GM12878 (cell line): ENCODE data around the gene OOEP. TPM values are rescaled to one million over a fixed set of nuclear protein-coding genes. Genes with fewer than 3 reads are reported as not detected.

Source experiments
- ATAC-seq: fragments of 200-7000 bp; cut with Tn5 transposase; 3 replicates; pipeline ENCODE4 v1.9.1; 2020; ENCODE audit warnings: mild to moderate bottlenecking, moderate library complexity
- BruUV-seq: library from RNA; stranded (reverse); fragments of 400-500 nt; replicated peaks from 2 replicates; lab custom pipeline; 2021; lab: Mats Ljungman, UMichigan
- CTCF ChIA-PET: fragments of 300-600 bp; sonication (Branson Sonifier 250); formaldehyde crosslinking; extraction: SDS; loops from one replicate; lab custom pipeline; 2021; ENCODE audit warnings: inconsistent platforms; lab: Yijun Ruan, JAX
- POLR2A ChIA-PET: fragments of 350-600 bp; formaldehyde crosslinking; extraction: SDS; loops from one replicate; lab custom pipeline; 2021; ENCODE audit warnings: inconsistent platforms; lab: Charles Lee
- RAD21 ChIA-PET: fragments of 300-600 bp; sonication (Branson Sonifier 250); formaldehyde crosslinking; loops from one replicate; lab custom pipeline; 2023; ENCODE audit warnings: antibody characterized with exemption; ENCODE audit not compliant: unreplicated experiment; lab: Charles Lee
- SMC1A ChIA-PET: fragments of 300-600 bp; sonication (Branson Sonifier 250); formaldehyde crosslinking; loops from one replicate; lab custom pipeline; 2023; ENCODE audit not compliant: unreplicated experiment, uncharacterized antibody; lab: Charles Lee
- DNase-seq: peaks from one replicate; pipeline ENCODE4 v3.0.0-alpha.2; 2011; ENCODE audit warnings: low read depth, low spot score
- FAIRE-seq: peaks from 3 replicates; lab custom pipeline; 2011; peaks lifted over from hg19 to GRCh38; lab: Jason Lieb, UNC
- H2AFZ ChIP-seq: 2 replicates; pipeline ENCODE4 v1.6.0; 2011; ENCODE audit warnings: low read depth, low read length, control low read depth; ENCODE audit not compliant: control insufficient read depth
- H3K27ac ChIP-seq: 2 replicates; pipeline ENCODE4 v1.5.1; 2011; ENCODE audit warnings: control low read depth; ENCODE audit not compliant: control insufficient read depth, insufficient read depth
- H3K27me3 ChIP-seq, 2 experiments: replicated peaks in 1 of 2; 2 replicates each; pipeline versions ENCODE4 v1.6.0 to v1.6.1; 2011; ENCODE audit warnings: low read length in 1 of 2; ENCODE audit not compliant: control insufficient read depth in 2 of 2, insufficient read depth in 2 of 2
- H3K36me3 ChIP-seq, 2 experiments: 2 replicates each; pipeline ENCODE4 v1.5.1; 2011; ENCODE audit warnings: low read length in 1 of 2; ENCODE audit not compliant: control insufficient read depth in 2 of 2, insufficient read depth in 2 of 2
- H3K4me1 ChIP-seq: 2 replicates; pipeline ENCODE4 v1.6.1; 2011; ENCODE audit warnings: mild to moderate bottlenecking, low read length, moderate library complexity, mixed read lengths; ENCODE audit not compliant: control insufficient read depth, insufficient read depth
- H3K4me2 ChIP-seq: 2 replicates; pipeline ENCODE4 v1.6.0; 2011; ENCODE audit warnings: control low read depth; ENCODE audit not compliant: control insufficient read depth, insufficient read depth
- H3K4me3 ChIP-seq: fragments of 200-600 bp; sonication (generic); 2 replicates; pipeline ENCODE4 v1.5.1; 2016
- H3K79me2 ChIP-seq: 2 replicates; pipeline ENCODE4 v1.6.0; 2011; ENCODE audit warnings: low read length; ENCODE audit not compliant: control insufficient read depth, insufficient read depth
- H3K9ac ChIP-seq: 2 replicates; pipeline ENCODE4 v1.8.0; 2011; ENCODE audit warnings: low read length, control low read depth, mixed read lengths; ENCODE audit not compliant: control insufficient read depth, insufficient read depth
- H3K9me3 ChIP-seq: replicated peaks from 3 replicates; pipeline ENCODE4 v1.5.1; 2011; ENCODE audit warnings: mild to moderate bottlenecking, low read length; ENCODE audit not compliant: control insufficient read depth, insufficient read depth
- H4K20me1 ChIP-seq: 2 replicates; pipeline ENCODE4 v1.6.0; 2011; ENCODE audit not compliant: control insufficient read depth, insufficient read depth
- ATF7 ChIP-seq: fragments of 450-650 bp; IDR thresholded peaks from 2 replicates; pipeline ENCODE4 v1.6.1; 2016; ENCODE audit warnings: low read depth, mild to moderate bottlenecking
- BHLHE40 ChIP-seq, 2 experiments: fragments of 450-650 bp in 1 of 2; IDR thresholded peaks; 2 replicates each; pipeline ENCODE4 v1.6.1; 2011 to 2017; ENCODE audit warnings: low read depth in 2 of 2, borderline replicate concordance in 1 of 2, improper control_type of control experiment in 1 of 2, low read length in 1 of 2, mild to moderate bottlenecking in 1 of 2
- BRCA1 ChIP-seq: IDR thresholded peaks from 2 replicates; pipeline ENCODE4 v1.6.1; 2011; ENCODE audit warnings: low read depth, low read length, improper control_type of control experiment
- CHD1 ChIP-seq: IDR thresholded peaks from 2 replicates; pipeline ENCODE4 v1.6.1; 2012; ENCODE audit warnings: low read depth, low read length, improper control_type of control experiment
- CREM ChIP-seq: IDR thresholded peaks from 2 replicates; pipeline ENCODE4 v1.6.1; 2014; ENCODE audit warnings: antibody characterized with exemption, low read depth
- EP300 ChIP-seq, 2 experiments: fragments of 150-350 bp in 1 of 2; IDR thresholded peaks; 2 replicates each; pipeline ENCODE4 v1.6.1; 2011 to 2012; ENCODE audit warnings: low read depth in 2 of 2, low read length in 2 of 2, borderline replicate concordance in 1 of 2, improper control_type of control experiment in 1 of 2, inconsistent platforms in 1 of 2; ENCODE audit not compliant: control insufficient read depth in 1 of 2
- EZH2 ChIP-seq: IDR thresholded peaks from 2 replicates; pipeline ENCODE4 v1.6.1; 2012; ENCODE audit warnings: low read depth, mild to moderate bottlenecking, control low read depth, inconsistent platforms, low read length, borderline replicate concordance; ENCODE audit not compliant: control insufficient read depth
- HDAC6 ChIP-seq: fragments of 200-600 bp; sonication (generic); IDR thresholded peaks from one replicate; pipeline ENCODE4 v1.8.0; 2017; ENCODE audit warnings: antibody characterized with exemption; ENCODE audit not compliant: unreplicated experiment
- MAX ChIP-seq: IDR thresholded peaks from 2 replicates; pipeline ENCODE4 v1.6.1; 2012; ENCODE audit warnings: low read depth, low read length, improper control_type of control experiment
- RCOR1 ChIP-seq: conservative IDR thresholded peaks from 2 replicates; pipeline ENCODE4 v1.6.1; 2012; ENCODE audit warnings: low read depth, low read length, improper control_type of control experiment
- ZNF274 ChIP-seq: IDR thresholded peaks from one replicate; pipeline ENCODE4 v1.8.0; 2011; ENCODE audit not compliant: insufficient read length, insufficient read depth
- ZNF687 ChIP-seq: fragments of 450-650 bp; IDR thresholded peaks from 2 replicates; pipeline ENCODE4 v1.6.1; 2017; ENCODE audit warnings: mild to moderate bottlenecking, moderate library complexity
- WGBS: methylation state at CpG from one replicate; pipeline ENCODE4 v1.1.6; 2016; ENCODE audit warnings: low lambda C conversion rate; ENCODE audit not compliant: insufficient replicate concordance, insufficient coverage; ENCODE audit errors: missing lambda C conversion rate; 5-methylcytosine and 5-hydroxymethylcytosine counted together
- in situ Hi-C: fragments of 300-500 bp; cut with MboI; formaldehyde crosslinking; loops from 9 replicates; pipeline ENCODE4 v1.14.3; 2018; ENCODE audit warnings: mixed read lengths
- intact Hi-C: fragments of 100-400 bp; cut with micrococcal nuclease; formaldehyde crosslinking; loops from one replicate; pipeline ENCODE4 v1.14.2; 2022; ENCODE audit not compliant: unreplicated experiment
- polyA plus RNA-seq, 11 experiments: library from polyadenylated mRNA; depleted of rRNA in 4 of 11; unstranded in 6 of 11; stranded (reverse) in 5 of 11; fragments of >200 nt; fragmentation: Nextera tagmentation in 4 of 11; fragmentation: Illumina TruSeq in 1 of 11; extraction: Ambion mirVana in 4 of 11; extraction: Trizol in 1 of 11; gene quantifications; 1 replicate in 1 of 11; 2 replicates in 10 of 11; pipeline versions ENCODE4 v1.2.1 to v1.2.3, GENCODE V29; 2011 to 2016; ENCODE audit warnings: inconsistent platforms in 2 of 11, missing spikeins in 2 of 11, low read depth in 1 of 11
- total RNA-seq, 4 experiments: library from RNA; depleted of rRNA in 3 of 4; stranded (reverse); fragments of >200 nt in 3 of 4; fragmentation: Illumina TruSeq in 1 of 4; extraction: Trizol in 1 of 4; gene quantifications; 2 replicates each; pipeline versions ENCODE4 v1.2.1 to v1.2.3, GENCODE V29; 2013 to 2021
- TF ChIP-seq, protein P1 (sequence below): fragments of 450-650 bp; conservative IDR thresholded peaks from 2 replicates; pipeline ENCODE4 v1.6.1; 2017; ENCODE audit warnings: mild to moderate bottlenecking, moderate library complexity

Gene OOEP
- total and polyA plus RNA-seq, 10 of the 15 experiments (the other 5 are each of a cell fraction or from before 2014, with no cell fraction given): 0.08 TPM; not detected in 9

DNA sequence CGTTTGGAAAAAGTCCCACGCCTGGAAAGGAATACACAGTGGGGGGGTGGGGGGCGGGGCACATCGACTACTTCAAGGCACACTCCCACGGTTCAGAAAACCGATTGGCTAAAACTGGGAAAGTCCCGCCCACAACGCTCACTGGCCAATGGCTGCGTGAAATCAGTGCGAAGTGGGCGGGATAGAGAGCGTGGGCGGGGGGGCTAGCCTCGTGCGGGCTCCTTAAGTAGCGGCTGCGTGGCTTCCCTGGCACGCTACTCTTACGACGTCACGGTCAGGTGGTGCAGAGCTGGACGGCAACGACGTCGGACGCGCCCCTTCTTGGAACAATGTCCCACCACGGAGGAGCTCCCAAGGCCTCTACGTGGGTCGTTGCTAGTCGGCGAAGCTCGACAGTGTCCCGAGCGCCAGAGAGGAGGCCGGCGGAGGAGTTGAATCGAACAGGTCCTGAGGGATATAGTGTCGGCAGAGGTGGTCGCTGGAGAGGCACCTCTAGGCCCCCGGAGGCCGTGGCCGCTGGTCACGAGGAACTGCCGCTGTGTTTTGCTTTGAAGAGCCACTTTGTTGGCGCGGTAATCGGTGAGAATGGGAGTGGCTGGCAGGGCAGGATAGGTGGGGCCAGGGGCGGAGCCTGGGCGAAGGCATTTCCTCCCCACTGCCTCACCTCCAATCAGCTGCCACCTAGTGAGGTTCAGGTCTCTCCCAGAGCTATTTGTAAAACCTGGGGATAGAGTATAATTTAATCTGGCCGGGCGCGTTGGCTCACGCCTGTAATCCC is 25.1 kb upstream of the OOEP start, which contains the start of gene DDX43:
Gene DDX43, plus strand, starts transcription at position 252 of the 778 bp plus-strand sequence. Its CDS starts 78 bp downstream, at position 330.
- Histone ChIP-seq H3K4me1 (no peaks in the 10 kb centered on the region), H3K36me3 (no peaks in the 10 kb centered on the region), H2AFZ (no peak within 1 kb of the TSS), H3K9me3 (no peaks in the 10 kb centered on the region), H3K4me3 (no peak within 1 kb of the TSS), H3K4me2 (no peak within 1 kb of the TSS), H3K27me3 (no peaks in the 10 kb centered on the region), H3K9ac (no peak within 1 kb of the TSS), H4K20me1 (no peaks in the 10 kb centered on the region), H3K27ac (no peak within 1 kb of the TSS), H3K79me2 (no peaks in the 10 kb centered on the region)
- intact Hi-C loops (no loop called here), in situ Hi-C loops (no loop called here)
- CTCF ChIA-PET: interaction anchor here (1.1 kb wide), 1 partner anchor 258 kb away, joined by 3 read pairs; no protein-coding TSS in a partner anchor
- SMC1A ChIA-PET: no interaction called here
- DNase-seq (no peak), FAIRE-seq (no peak), ATAC-seq (no peak)
- TF ChIP-seq ZNF687 (no peak), ZNF274 (no peak), BHLHE40 (IDR thresholded peaks at IDR 0.05; ENCODE audit: borderline replicate concordance in 1 of 2, low read depth in 2 of 2, low read length in 1 of 2) (no peak), ATF7 (no peak), EZH2 (no peak), CREM (no peak), MAX (no peak), HDAC6 (no peak), CHD1 (no peak), BRCA1 (no peak), RCOR1 (no peak), EP300 (IDR thresholded peaks at IDR 0.05; ENCODE audit: borderline replicate concordance in 1 of 2, control insufficient read depth in 1 of 2, low read depth in 2 of 2, low read length in 2 of 2) (no peak)
- TF ChIP-seq, protein P1, sequence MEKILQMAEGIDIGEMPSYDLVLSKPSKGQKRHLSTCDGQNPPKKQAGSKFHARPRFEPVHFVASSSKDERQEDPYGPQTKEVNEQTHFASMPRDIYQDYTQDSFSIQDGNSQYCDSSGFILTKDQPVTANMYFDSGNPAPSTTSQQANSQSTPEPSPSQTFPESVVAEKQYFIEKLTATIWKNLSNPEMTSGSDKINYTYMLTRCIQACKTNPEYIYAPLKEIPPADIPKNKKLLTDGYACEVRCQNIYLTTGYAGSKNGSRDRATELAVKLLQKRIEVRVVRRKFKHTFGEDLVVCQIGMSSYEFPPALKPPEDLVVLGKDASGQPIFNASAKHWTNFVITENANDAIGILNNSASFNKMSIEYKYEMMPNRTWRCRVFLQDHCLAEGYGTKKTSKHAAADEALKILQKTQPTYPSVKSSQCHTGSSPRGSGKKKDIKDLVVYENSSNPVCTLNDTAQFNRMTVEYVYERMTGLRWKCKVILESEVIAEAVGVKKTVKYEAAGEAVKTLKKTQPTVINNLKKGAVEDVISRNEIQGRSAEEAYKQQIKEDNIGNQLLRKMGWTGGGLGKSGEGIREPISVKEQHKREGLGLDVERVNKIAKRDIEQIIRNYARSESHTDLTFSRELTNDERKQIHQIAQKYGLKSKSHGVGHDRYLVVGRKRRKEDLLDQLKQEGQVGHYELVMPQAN: no peak
- RAD21 ChIA-PET: no interaction called here
- POLR2A ChIA-PET: interaction anchor here (0.8 kb wide), 1 partner anchor 121 kb away, joined by 3 read pairs; no protein-coding TSS in a partner anchor
- WGBS: 88% methylated on average over 40 of the region's 54 CpGs
- BruUV-seq: no TSS peak
